Kidney tubule cell (primary cell): ENCODE measurements around the gene ZMPSTE24.
"Not testable (repeated sequence)": the region's sequence is repeated elsewhere in the genome, so short reads cannot be mapped to it uniquely, and the experiment has no call there.

Experiments used
- DNase-seq: peaks from one replicate; pipeline ENCODE4 v3.0.0-alpha.2; 2018; ENCODE audit warnings: low spot score

The ZMPSTE24 gene

DNA sequence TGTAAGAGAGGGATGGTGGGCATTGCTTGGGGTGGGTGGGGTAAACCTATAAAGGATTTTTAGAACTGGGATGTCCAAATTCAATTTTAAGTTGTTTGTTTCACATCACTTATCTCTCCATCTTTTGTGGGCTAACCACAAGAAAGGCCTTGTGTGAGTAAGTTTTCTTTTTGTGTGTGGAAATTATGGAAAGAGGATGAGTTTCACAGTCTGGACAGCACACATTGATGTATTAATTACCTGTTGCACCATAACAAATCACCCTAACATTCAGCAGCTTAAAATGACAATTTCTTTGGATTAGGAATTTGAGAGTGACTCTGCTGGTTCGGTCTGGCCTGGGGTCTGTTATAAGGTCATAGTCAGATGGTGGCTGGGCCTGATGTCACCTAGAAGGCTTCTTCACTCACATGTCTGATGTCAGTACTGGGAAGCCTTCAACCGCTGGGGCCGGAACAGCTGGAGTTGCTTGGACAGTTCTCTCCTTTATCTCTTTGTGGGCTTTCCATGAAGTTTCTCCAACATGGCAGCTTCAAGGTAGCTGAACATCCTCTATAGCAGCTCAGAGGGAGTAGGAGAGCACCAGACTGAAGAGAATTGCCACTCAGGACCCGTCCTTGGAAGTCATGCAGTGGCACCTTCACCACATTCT, 61.1 kb downstream of the ZMPSTE24 start:
- DNase-seq, result no peak

- DNase-seq, result not testable (repeated sequence)
Observed at GRCh38 chr1:40331403-40331802, 73.4 kb downstream of the ZMPSTE24 start.

GRCh38 chr1:40332695-40333094, 74.7 kb downstream of the ZMPSTE24 start:
- DNase-seq, result no peak

GRCh38 chr1:40337443-40337842, 79.4 kb downstream of the ZMPSTE24 start:
- no peak for DNase-seq

- DNase-seq, result peak; percentile 83
Observed at GRCh38 chr1:40338745-40339419, 80.8 kb downstream of the ZMPSTE24 start.

DNA sequence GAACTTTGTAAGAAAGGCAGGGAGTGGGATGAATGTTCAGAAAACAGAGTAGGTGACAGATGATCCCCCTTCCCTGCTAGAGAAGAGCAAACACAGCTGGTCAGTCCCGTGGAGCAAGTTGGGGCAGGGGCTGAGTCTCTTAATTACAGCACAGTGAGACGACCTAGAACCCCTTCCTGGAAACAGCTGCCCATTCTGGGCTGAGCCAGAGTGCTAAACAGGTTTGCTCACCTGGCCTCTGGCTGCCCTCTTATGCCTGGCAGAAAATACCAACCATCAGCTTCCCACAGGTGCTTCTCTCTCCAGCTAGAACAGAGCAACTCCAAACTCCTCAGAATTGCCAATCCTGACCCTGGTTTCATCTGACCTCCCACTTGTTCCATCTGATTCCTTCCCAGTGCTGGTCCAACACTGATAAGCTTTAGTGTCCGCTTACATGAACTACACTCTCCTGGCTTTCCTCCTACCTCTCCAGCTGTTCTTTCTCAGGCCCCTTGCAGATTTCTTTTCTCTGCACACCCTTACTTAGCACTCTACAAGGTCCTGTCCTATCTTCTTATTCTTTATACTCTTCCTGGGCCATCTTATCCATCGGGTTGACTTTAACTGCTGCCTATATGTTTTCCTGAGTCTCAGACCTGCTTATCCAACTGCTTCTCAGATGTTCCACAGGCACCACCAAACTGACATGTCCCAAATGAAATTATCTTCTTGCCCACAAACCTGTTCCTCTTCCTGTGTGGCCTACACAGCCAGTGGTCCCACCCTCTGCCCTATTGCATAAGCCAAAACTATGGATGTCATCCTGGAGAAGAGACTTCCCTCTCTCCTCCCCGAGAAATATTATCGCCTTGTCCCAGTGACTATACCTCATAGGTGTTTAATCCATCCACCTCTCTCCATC, 81.6 kb downstream of the ZMPSTE24 start:
- DNase-seq, result no peak

- no peak for DNase-seq
Observed at GRCh38 chr1:40341491-40342380, 83.7 kb downstream of the ZMPSTE24 start.

DNA sequence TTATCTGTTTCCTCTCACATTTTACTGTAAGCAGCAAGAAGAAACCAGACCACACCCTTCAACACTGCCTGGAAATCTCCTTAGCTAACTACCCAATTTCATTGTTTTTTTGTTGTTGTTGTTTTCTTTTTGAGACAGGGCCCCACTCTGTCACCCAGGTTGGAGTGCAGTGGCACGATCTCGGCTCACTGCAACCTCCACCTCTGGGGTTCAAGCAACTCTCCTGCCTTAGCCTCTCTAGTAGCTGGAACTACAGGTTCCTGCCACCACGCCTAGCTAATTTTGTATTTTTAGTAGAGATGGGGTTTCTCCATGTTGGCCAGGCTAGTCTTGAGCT, 84.3 kb downstream of the ZMPSTE24 start:
- DNase-seq, result not testable (repeated sequence)
